Measurements from ENCODE around the gene ADARB1. TPM values are rescaled to one million over a fixed set of nuclear protein-coding genes. Genes with fewer than 3 reads are reported as not detected.

ADARB1 gene
- total and polyA plus RNA-seq, 2 of the 8 experiments (the other 6 are each of a cell fraction or from before 2014, with no cell fraction given): 4.7 to 14.9 TPM

GRCh38 chr21:45027241-45028196, 46.9 kb upstream of the ADARB1 start:
- H3K4me3 ChIP-seq (ENCODE audit: extremely low read depth in 1 of 4, insufficient read depth in 2 of 4, low read depth in 3 of 4, low read length in 4 of 4): no peak overlapping the region
- no peak overlapping the region for H2BK20ac ChIP-seq (ENCODE audit: low read length)
- no peaks in the 10 kb centered on the region for H3K79me2 ChIP-seq (ENCODE audit: control insufficient read depth in 1 of 2, insufficient read depth in 2 of 2, low read length in 2 of 2)
- H3K36me3 ChIP-seq (ENCODE audit: control insufficient read depth in 2 of 4, insufficient read depth in 4 of 4, low read length in 3 of 4): no peaks in the 10 kb centered on the region
- H3K27me3 ChIP-seq (replicated peaks in 1 of 4; ENCODE audit: control insufficient read depth in 3 of 4, extremely low read depth in 1 of 4, insufficient read depth in 3 of 4, low read length in 3 of 4): peaks cover 0 to 2% (median under 1%) of the 10 kb centered on the region in 4 experiments; a peak in 2 of 7 replicates
- H3K18ac ChIP-seq (ENCODE audit: extremely low read depth, low read length): no peak overlapping the region; the same call in 1 of the 2 replicates
- no peak overlapping the region; the same call in 1 of the 2 replicates for H2BK12ac ChIP-seq (ENCODE audit: low read depth, low read length)
- WGBS, 2 experiments (ENCODE audit: extremely low coverage in 1 of 2, insufficient coverage in 1 of 2, insufficient read length in 1 of 2, insufficient replicate concordance in 2 of 2, low coverage in 1 of 2, low lambda C conversion rate in 2 of 2, missing lambda C conversion rate in 1 of 2): 87% methylated on average over 19 of the region's 21 CpGs; no CpG with 5 or more reads in 1 of the 2 experiments
- no peak overlapping the region for H3K14ac ChIP-seq (ENCODE audit: insufficient read length)
- ChIA-PET POLR2A (ENCODE audit: partially characterized antibody) (interaction anchor here (1.3 to 1.4 kb wide), 2 partner anchors 11 to 13 kb away, joined by 3 read pairs; no protein-coding TSS in a partner anchor), CTCF (ENCODE audit: partially characterized antibody) (interaction anchor here (0.6 to 2.0 kb wide), 13 partner anchors 8 to 765 kb away, joined by 3 to 13 read pairs (median 3); partner anchors contain the start of gene ADARB1)
- no peak overlapping the region for H3K4me2 ChIP-seq (ENCODE audit: insufficient read depth in 1 of 2, low read depth in 2 of 2, low read length in 2 of 2)
- H2BK120ac ChIP-seq (replicated peaks; ENCODE audit: low read depth, low read length): no peak overlapping the region
- no peak for DNase-seq (ENCODE audit: low read depth in 1 of 2, low spot score in 2 of 2)
- peaks cover 0 to 3% of the 10 kb centered on the region in 2 experiments; a peak in 1 of 4 replicates for H3K9me3 ChIP-seq (ENCODE audit: insufficient read depth in 2 of 2, low read depth in 1 of 2, low read length in 1 of 2)
- H2BK5ac ChIP-seq (ENCODE audit: low read depth, low read length): no peak overlapping the region
- H3K23me2 ChIP-seq (ENCODE audit: low read depth, low read length): no peaks in the 10 kb centered on the region
- no peak overlapping the region for H3K56ac ChIP-seq (replicated peaks; ENCODE audit: insufficient read length, low read depth, low read length)
- peaks cover 0 to 1% of the 10 kb centered on the region in 2 experiments for H4K20me1 ChIP-seq (replicated peaks in 1 of 2; ENCODE audit: control insufficient read depth in 1 of 2, insufficient read depth in 2 of 2, low read length in 2 of 2)
- H2AFZ ChIP-seq (ENCODE audit: low read length): no peak overlapping the region
- H4K8ac ChIP-seq (ENCODE audit: extremely low read depth, insufficient read depth, low read length): no peak overlapping the region; the same call in 1 of the 2 replicates
- H3K27ac ChIP-seq (ENCODE audit: low read depth, low read length): no peak overlapping the region
- no peak overlapping the region for H4K5ac ChIP-seq (ENCODE audit: insufficient read length, low read depth, low read length)
- H4K91ac ChIP-seq (replicated peaks; ENCODE audit: insufficient read length, low read length): peak overlapping the region; percentile 23
- H3K79me1 ChIP-seq (ENCODE audit: low read depth, low read length): peaks cover 3% of the 10 kb centered on the region; the same call in 1 of the 2 replicates
- no peak overlapping the region for H3K23ac ChIP-seq (ENCODE audit: insufficient read length)
- no peak overlapping the region for H3K9ac ChIP-seq (replicated peaks in 1 of 4; ENCODE audit: extremely low read depth in 1 of 4, low read depth in 3 of 4, low read length in 3 of 4)
- peaks cover 7 to 36% (median 27%) of the 10 kb centered on the region in 4 experiments for H3K4me1 ChIP-seq (replicated peaks in 1 of 4; ENCODE audit: control insufficient read depth in 3 of 4, insufficient read depth in 4 of 4, low read length in 3 of 4)
- H2BK15ac ChIP-seq (ENCODE audit: low read length): no peak overlapping the region
- no peak overlapping the region for H2AK5ac ChIP-seq (ENCODE audit: low read depth, low read length)
- no peak overlapping the region for H3K4ac ChIP-seq (replicated peaks; ENCODE audit: insufficient read length, low read depth, low read length)
- no peak for FAIRE-seq
- TF ChIP-seq SP2 (IDR thresholded peaks at IDR 0.05; ENCODE audit: low read length) (no peak), SRF (IDR thresholded peaks at IDR 0.05; ENCODE audit: low read depth, low read length) (no peak), RXRA (IDR thresholded peaks at IDR 0.05; ENCODE audit: insufficient read depth, low read depth, low read length) (no peak), E2F6 (IDR thresholded peaks at IDR 0.05) (no peak), FOSL1 (IDR thresholded peaks at IDR 0.05; ENCODE audit: insufficient read depth, low read depth, low read length) (no peak), CREB1 (IDR thresholded peaks at IDR 0.05) (no peak), JUN (IDR thresholded peaks at IDR 0.05; ENCODE audit: low read depth, low read length) (no peak), CBX8 (IDR thresholded peaks at IDR 0.05; ENCODE audit: borderline replicate concordance, low read depth, low read length) (no peak), MAFK (IDR thresholded peaks at IDR 0.05; ENCODE audit: low read depth, low read length) (no peak), KDM5A (IDR thresholded peaks at IDR 0.05; ENCODE audit: low read length) (no peak), SIX5 (IDR thresholded peaks at IDR 0.05; ENCODE audit: low read depth, low read length) (no peak)

Data from H1 (cell line).